HG02981 (cell line): ENCODE results near the gene COPA.

Experiments used
- ATAC-seq: cut with Tn5 transposase; IDR thresholded peaks from one replicate; pipeline ENCODE4 v1.9.1; 2021; ENCODE audit warnings: mild to moderate bottlenecking, moderate library complexity; ENCODE audit not compliant: unreplicated experiment

The COPA gene

DNA sequence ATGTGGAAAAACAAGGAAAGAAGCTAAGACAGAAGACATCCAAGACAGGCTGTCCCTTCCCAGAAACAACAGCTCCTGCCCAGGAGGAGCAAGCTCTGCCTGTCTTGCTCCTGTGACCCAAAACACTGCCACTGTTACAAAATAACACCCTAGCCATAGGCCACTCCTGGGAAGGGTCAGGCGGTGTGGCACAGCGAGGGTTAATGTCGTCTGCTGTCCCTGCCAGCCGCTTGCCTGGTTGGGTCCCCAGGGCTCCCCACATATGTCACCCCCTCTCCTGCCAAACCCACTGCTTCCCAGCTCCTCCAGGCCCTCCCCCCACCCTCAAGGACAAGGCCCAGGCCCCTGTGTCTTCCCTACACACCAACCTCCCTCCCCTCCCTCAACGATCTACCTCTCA lies 20.0 kb upstream of the COPA start:
- no peak for ATAC-seq

DNA sequence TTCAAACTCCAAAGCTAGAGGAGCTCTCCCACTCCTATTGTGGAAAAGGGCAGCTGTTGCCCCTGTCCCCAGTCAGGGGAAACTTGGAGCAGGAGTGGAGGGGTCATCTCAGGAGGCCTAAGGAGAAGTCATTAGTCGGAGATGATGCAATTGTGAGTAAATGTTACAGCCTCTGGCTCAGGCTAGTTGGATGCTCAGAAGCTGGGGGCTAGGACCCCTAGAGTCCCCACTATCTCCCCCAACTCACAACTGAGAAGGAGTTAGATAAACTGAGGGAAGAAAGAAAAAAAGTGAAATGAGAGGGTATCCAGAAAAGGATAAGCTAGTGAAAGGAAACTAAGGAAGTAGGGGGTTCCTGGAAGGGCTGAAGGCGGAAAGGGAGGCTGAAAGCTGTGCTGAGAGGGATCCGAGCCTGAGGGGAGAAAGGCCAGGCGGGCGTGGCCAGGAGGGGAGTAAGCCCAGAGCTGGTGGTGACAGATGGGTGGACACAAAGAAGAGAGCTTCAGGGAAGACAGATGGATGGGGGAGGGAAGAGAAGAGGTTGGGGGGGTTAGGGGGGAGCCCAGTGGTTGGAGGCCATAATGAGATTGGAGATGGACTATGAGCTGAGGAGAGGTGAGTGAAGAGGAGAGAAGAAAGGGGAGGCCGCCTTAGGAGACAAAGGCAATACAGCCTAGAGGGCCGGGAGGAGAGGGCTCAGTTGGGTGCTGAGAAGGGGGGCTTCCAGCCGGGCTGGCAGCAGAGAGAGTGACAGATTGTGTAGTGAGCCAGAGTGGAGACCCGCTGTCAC lies 19.3 kb upstream of the COPA start:
- no peak for ATAC-seq

DNA sequence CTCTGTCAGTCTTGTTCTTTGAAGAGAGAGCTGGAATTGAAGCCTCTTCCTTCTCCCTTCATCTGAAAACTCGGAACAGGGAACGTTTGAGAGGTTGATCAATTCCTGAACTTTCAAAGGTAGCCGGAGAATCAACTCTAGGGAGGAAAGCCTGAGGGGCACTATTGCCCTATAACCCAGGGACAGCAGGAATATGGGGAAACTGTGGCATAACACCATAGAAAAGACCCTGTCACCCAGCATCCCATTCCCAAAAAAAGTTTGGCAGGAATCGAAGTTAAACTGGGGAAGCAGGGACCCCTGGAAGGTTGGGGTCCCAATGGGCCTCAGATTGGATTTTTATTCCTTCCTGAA lies 18.7 kb upstream of the COPA start:
- no peak for ATAC-seq

DNA sequence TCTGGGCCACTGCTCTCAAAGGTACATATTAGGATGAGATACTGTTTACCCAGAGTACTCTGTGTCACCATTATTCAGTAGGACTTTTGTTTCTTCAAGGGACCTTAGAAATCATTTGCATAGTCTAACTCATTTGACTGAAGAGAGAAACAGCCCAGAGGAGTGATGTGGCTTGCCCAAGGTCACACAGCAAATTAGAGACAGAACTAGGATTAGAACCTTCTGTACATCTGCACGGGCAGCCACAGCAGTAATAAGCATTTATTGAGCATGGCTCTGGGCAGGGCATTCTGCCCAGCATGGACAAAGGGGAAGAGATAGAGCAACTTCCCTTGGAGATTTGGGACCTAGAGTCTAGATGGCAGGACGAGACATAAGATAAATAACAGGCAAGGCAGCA lies 18.1 kb upstream of the COPA start:
- no peak for ATAC-seq

DNA sequence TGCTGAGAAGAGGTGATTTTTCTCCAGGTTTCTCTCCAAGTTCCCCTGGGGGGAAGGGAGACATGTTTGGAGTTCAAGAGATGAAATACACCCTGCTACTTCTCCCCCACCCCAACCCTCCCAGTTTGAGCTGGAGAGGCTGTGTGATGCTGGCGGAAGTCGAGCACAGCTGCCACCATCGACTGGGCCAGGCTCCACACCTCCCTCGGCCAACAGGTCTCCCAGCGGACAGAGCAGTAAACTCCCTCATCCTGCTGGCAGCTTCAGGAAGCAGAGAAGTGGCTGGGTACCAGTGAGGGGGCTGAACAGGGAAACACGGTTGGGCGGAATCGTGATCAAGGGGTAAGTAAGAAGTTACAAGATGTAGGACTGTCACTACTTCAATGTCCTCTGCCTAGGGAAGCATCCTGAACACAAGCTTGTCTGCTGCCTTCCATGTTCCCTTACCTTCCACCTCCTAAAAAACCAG lies 17.2 kb upstream of the COPA start:
- no peak for ATAC-seq

DNA sequence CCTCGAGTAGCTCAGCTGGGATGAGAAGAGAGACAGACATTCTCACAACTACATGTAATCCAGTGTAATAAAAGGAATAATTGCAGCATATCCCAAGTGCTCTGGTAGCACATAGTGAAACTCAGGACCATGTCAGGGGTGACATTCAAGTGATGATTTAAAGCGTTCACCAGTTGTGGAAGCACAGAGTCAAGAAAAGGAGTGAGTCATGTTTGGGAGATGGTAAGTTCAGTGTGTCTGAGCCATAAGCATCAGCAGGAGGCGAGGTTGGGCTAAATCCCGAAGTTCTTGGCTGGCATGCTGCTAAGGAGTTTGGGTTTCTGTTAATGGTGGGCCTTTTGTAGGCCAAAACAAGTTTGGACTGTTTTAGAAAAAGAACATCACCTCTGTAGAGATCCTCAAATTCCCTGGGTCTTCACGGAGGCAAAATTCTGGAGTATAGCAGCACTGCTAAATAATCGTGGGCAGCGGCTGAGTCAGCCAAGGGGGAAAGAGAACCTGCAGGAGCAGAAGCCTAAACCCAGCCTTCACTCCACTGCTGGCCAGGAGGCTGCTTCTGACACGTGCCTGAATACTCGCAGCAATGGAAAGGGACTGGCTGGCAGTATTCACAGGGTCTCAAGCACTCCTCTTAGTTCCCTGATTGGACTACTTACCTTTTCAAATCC lies 16.6 kb upstream of the COPA start:
- ATAC-seq, result no peak

DNA sequence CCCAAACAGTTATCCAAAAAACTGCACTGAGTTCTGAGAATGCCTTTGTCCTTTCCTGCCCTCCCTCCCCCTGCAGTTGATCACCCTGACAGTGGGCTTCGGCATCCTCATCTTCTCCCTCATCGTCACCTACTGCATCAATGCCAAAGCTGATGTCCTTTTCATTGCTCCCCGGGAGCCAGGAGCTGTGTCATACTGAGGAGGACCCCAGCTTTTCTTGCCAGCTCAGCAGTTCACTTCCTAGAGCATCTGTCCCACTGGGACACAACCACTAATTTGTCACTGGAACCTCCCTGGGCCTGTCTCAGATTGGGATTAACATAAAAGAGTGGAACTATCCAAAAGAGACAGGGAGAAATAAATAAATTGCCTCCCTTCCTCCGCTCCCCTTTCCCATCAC lies 15.0 kb upstream of the COPA start:
- no peak for ATAC-seq

DNA sequence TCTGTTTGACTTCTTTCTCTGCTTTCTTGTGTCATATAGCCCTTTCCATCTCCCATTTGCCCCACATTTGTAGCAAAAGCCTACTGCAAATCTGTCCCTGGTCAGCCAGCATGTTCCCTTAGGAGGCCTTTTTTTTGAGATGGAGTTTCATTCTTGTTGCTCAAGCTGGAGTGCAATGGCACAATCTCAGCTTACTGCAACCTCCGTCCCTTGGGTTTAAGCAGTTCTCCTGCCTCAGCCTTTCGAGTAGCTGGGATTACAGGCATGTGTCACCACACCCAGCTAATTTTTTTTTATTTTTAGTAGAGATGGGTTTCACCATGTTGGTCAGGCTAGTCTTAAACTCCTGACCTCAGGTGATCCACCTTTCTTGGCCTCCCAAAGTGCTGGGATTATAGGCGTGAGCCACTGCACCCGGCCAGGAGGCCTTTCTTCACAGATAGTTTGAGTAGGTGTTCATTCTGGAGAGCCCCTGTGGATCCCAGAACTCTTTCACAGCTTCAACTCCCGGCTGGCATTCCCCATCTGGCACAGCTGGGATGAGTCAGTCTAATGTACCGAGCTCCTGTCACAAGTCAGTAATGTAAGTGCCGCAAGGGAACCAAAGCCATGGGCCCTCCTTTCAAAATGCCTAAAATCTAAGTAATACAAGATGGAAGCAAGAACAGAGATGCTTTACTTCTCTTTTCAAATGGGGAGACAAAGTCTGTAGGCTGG lies 14.4 kb upstream of the COPA start:
- ATAC-seq, result no peak

DNA sequence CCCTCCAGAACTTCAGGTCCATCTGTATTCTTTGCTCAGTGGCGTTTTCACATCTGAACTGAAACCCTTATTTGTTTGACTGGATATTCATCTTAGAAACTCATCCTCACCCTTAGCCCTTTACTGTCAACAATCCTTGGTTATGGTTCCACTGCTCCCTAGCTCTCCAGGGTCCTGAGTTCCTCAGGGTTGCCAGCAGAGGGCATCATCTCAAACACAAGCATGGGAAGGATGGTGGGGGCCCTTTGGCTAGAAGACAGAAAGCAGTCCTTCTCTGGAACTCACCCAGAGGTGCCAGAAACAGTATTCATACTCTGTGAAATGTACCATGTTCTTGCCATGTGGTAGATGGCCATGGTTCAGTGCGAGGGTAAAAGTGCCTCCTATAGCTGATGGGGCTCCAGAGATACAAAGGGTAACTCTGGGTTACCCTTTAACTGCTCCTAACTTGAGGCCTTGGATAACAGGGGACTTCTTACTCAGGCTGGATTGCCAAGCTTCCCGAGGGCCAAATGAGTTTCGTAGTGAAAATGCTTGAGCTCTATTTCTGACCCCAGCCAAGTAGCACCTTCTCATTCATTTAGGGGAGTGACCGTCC lies 11.4 kb upstream of the COPA start:
- ATAC-seq, result no peak

DNA sequence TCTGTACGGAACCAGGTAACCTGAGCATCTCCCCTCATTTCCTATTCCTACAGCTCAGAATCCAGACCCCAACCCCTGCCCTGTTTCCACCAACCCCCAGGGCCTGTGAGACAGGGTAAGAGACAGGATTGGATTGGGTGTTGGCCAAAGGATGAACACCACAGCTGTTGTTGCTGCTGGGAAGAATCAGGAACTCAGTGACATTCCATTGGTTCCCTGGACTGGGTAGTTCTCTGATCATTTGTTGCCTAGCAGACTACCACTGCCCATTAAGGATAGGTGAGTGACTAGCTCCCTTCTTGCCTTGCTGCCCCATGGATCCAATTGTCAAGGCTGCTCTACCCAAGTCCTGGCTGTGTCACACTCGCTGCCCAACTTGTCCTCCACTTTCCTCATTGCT lies 10.2 kb upstream of the COPA start:
- no peak for ATAC-seq

DNA sequence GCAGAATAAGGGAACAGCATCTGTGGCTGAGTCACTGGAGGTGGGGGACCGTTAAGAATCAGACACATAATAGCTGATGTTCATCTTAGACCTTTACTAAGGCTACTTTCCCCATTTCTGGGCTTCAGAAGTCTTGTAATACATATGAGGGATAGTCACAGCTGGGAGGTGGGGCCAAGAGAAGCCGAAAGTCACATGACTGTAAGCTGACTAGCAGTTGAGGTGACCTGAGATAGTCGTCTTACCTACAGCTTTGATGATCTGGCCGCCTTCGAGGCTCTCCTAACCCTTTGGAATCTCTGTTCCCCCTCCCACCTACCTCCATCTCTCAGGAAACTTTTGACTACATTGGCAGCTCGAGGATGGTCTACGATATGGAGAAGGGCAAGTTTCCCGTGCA lies 9.5 kb upstream of the COPA start:
- no peak for ATAC-seq

DNA sequence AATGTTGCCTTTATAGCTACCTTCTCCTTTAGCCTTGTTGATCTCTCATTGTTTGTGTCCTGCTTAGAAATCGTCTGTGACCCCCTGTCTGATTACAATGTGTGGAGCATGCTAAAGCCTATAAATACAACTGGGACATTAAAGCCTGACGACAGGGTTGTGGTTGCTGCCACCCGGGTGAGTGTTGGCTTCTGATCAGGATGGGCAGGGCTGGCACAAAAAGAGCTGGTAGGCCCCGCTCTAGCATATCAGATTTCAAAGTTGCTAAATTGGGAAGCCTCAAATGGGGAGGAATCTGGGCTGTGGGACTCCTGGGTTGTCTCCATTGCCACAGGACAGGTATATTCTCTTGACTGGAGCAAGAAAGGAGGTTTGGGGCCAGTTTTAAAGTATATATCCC lies 8.6 kb upstream of the COPA start:
- no peak for ATAC-seq

DNA sequence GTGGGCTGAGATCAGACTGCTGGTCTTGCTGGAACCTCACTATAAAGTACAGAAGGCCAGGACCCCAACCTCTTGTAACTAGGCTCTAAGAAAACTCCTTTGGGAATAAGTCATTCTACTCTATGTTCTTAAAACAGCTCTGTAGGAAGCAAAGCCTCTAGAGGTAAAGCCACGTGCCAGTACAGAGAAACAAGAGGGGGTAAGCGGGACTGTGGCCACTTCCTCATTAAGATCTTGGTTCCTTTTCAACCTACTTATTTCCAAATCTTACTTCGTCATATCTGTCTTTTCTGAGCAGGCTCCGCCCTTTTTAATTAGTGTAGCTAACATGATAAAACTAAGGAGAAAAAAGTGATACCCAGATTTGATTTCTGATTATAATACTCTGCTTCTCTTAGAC lies 3.9 kb upstream of the COPA start:
- no peak for ATAC-seq

DNA sequence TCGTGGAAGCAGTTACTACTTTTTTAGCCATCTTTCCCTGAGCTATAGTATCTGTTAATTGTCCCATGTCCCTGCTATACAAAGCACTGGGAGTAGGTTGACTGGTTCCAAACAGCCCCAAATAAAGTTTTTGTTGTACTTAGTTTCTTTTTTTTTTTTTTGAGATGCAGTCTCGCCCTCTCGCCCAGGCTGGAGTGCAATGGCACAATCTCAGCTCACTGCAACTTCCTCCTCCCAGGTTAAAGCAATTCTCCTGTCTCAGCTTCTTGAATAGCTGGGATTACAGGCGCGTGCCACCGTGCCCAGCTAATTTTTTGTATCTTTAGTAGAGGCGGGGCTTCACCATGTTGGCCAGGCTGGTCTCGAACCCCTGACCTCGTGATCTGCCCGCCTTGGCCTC lies 3.4 kb upstream of the COPA start:
- no peak for ATAC-seq

DNA sequence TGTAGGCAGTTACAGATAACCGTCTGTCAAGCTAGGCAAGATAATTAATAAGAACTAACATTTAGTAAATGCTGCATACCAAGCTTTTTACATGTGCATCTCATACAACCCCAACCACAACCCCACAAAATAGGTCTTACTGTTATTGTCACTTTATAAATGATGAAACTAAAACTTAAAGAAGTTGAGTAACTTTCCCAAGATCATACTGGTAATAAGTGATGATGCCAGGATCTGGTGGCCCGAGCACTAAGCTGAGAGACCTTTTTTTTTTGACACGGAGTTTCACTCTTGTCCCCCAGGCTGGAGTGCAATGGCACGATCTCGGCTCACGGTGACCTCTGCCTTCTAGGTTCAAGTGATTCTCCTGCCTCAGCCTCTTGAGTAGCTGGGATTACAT lies 1.9 kb upstream of the COPA start:
- ATAC-seq, result no peak

DNA sequence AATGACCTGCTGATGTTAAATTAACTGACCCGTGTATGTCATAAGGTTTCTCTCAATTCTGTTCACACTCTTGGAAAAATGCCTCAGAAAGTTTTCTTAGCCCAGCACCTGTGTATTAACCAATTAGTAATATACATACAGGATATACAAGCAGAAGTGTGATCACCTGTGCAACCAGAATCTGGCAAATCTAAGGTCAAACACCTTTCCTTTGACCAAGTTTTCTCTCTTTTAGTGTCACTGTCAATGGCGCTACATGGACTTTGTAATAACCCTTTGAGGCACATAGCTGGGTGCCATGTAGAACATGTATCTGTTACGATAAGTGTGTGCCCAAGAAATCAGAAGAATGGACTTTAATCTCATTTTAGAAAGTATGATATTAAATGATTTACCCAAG lies 1.2 kb upstream of the COPA start:
- ATAC-seq, result no peak

DNA sequence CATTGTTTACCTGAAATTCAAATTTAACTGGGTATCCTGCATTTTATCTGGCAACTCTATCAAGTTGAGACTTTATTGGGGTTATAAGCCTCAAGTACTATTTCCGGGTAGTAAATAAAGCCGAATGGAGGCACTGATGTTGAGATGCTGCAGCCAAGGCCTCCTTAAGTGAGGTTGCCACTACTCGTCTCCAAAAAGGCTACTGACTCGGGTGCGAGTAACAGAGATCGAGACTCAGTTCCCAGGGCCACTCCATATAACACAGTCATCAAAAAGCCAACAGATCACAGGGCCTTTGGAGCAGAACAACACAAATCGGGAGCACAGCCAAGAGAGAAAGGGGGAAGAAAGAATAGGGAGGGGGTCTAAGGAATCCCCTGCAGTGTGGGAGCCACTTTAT lies 524 bp downstream of the COPA start:
- no peak for ATAC-seq

DNA sequence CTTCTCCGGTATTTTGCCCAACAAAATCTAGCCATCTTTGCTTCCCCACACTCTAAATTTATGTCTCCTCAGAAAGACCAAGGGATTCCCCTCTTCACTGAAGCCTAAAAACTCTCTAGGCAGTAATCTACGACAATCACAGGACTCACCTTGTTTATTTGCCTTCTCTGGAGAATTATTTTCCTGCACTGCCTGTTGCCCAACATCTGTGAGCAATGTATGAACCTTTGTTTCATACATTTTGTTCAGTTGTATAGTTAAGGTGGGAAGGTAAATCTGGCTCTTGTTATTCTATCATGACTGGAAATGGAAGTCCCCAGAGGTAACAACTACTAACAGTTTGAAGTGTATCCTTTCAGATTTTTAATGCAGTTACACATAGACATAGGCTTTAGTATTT lies 2.2 kb downstream of the COPA start:
- no peak for ATAC-seq

DNA sequence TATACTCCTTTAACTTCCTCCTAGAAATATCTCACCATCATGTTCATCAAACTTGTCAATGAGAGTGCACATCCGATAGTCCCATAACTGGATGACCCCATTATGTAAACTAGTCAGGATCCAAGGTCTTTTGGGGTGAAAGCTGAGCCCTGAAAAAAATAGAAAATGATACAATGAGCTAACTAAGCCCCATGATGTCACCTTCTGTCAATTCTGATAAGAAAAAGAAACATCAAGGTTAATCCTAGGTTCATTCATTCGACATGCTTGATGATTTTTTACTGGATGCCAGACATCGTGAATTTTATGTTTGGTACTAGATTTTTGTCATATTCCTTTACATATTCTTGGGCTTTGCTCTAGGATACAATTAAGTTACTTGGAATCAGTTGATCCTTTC lies 2.9 kb downstream of the COPA start:
- no peak for ATAC-seq

DNA sequence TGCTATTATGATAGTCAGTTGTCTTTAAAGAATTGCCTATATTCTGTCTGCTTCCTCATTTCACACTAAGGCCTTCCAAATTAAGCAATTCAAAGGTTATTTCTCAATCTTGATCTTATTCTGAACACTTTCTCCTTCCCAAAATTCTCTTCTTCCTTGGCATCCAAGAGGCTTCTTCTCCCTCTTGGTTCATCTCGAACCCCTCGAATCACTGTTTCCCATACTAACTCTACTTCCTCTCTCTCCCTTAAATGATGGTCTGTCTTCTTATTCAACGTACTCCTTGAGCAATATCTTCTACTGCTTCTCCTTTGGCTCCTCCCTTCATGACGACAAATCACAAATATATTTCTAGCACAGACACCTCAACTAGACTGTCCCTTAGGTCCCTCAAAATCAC lies 4.5 kb downstream of the COPA start:
- ATAC-seq, result no peak

DNA sequence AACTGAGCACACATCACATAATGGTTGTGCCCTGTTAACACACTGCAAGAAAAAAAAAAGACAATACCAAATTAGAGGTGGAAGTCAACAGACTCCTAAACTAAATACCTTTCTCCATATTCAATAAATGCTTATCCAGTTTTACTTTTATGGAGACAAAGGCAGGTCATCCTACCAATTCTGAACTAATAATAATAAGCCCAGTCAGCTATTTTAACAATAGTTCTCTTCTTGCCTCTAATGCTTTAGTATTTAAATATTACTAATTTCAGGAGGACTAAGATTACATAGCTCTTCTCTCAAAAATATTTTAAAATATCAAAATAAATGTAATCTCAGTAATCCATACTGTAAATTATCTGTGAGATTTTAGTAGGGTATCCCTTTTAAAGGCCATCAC lies 10.5 kb downstream of the COPA start:
- ATAC-seq, result no peak

DNA sequence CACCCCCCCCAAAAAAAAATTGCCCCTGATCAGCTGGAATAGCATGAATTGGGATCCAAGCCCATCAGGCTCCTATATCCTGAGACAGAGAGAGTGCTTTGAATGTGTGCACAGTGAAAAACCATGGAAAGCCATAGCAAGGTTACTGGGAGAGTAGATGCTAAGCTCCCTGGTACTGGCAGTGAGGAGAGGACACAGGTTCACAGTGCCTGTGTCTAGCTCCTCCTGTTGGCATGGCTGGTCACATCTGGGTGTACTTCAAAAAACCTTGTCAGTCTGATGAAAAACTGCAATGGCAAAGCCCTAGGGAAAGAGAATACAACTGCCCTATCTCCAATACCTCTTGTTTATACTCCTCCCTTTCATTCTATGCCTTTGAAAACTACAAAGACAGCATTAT lies 12.9 kb downstream of the COPA start:
- ATAC-seq, result no peak
